ENCODE results near the gene OPN3.

DNA sequence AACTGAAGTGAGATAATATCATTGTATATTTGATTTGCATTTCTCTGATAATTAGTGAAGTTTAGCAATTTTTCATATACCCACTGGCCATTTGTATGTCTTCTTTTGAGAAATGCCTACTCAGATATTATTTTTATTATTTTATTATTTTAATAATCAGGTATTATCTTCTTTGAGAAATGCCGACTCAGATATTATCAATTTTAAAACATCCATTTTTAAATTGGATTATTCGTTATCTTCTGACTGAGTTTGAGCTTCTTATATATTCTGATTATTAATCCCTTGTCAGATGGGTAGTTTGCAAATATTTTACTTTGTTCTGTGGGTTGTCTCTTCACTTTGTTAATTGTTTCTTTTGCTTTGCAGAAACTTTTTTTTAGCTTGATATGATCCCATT, 70.3 kb downstream of the OPN3 start:
- no peak for TF ChIP-seq EZH2 (IDR thresholded peaks at IDR 0.05)
- no peak for TF ChIP-seq POLR2AphosphoS5 (IDR thresholded peaks at IDR 0.05; ENCODE audit: borderline replicate concordance, low read depth, low read length)
